ENCODE measurements around the gene NGDN. TPM values are rescaled to one million over a fixed set of nuclear protein-coding genes. Genes with fewer than 3 reads are reported as not detected.

The NGDN gene
- total RNA-seq, 1 experiment from 2014 or later = 26.9 TPM

DNA sequence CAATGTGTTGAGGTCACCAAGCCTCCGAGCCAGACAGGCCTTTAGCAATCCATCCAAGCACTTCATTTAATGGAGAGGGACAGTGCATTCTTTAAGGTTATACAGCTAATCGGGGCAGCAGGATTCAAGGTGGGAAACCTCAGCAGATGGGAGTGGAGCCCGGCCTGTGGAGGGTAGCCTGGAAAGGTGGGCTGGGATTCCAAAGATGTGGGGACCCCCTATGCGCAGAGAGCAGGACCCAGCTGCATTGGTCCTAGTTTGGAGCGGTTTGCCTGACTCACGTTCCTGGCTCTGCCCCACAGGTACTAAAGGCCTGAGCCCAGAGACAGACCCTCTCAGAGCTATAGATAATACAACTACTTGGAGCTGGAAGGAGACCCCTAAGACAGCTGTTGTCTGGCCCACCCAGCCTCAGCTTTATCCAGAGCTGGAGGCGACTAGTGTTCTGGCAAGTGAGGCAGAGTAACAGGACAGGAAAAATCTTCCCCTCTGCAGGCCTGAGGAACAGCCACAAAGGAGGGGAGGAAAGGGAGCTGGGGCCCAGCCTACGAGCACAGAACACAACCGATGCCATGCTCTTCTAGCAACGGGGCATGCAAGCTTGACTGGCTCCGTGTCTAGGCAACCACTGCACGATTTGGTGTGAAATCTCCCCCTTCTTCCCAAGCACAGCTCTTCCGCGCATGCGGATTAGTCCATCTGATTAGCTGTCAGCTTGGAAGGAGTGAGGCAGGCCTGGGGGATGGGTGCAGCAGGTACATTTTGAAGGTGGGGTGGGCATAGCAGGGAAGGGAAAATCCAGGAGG lies 33.0 kb upstream of the NGDN start:
- DNase-seq = no peak
- no peaks in the 10 kb centered on the region for H3K36me3 ChIP-seq
- H3K27me3 ChIP-seq = no peaks in the 10 kb centered on the region
- no peaks in the 10 kb centered on the region for H3K9me3 ChIP-seq
- H3K4me3 ChIP-seq = no peak overlapping the region

DNA sequence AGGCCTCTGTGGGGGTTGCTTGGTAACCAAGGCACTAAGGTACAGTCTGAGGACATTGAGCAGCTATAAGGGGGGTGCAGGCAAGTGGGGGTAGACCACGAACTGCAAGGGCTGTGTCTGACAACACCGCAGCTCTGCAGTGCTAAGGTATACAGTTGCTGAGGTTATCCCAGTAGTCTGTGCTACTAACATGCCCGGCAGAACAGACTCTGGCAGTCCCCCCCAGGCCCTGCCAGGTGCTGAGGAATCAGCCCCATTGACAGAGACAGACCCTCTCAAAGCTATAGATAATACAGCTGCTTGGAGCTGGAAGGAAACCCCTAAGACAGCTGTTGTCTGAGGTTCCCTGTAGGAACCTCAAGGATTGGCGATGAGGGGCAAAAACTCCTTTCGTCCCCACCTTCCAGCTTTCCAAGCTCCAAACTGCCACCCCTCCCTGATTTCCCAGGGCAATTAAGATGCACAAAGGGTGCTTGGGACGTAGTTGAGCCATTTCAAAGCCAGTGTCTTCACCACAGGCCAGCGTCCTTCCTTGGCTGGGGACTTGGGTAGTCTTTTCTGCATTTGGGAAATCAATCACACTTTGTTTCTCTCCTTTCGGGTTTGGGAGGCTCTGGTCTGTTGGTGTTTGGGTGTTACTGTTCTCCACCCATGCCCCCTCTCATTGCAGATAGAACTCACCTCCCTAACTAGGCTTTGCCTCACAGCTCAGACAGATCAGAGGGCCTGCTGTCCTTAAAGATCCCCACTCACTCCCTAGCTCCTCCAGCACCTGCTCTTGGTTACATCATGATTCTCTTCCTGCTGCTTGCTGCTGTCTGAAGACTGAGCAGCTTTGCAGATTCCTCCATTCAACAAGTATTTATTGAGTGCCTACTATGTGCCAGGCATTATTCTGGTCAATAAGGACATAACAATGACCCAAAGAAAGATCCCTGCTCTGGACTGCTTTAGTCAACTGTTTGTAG lies 32.1 kb upstream of the NGDN start:
- Histone ChIP-seq H3K9me3 (no peaks in the 10 kb centered on the region), H3K27me3 (no peaks in the 10 kb centered on the region), H3K4me3 (no peak overlapping the region), H3K36me3 (no peaks in the 10 kb centered on the region)
- DNase-seq = no peak

- no peak overlapping the region for H3K4me3 ChIP-seq
- no peaks in the 10 kb centered on the region for H3K9me3 ChIP-seq
- H3K27me3 ChIP-seq = no peaks in the 10 kb centered on the region
- no peaks in the 10 kb centered on the region for H3K36me3 ChIP-seq
- no peak for DNase-seq
Measured at GRCh38 chr14:23438101-23438971, 31.2 kb upstream of the NGDN start.

- Histone ChIP-seq H3K4me3 (no peak overlapping the region), H3K36me3 (no peaks in the 10 kb centered on the region), H3K9me3 (no peaks in the 10 kb centered on the region), H3K27me3 (no peaks in the 10 kb centered on the region)
- no peak for DNase-seq
Measured at GRCh38 chr14:23439107-23439835, 30.2 kb upstream of the NGDN start.

GRCh38 chr14:23441076-23441475 lies 28.4 kb upstream of the NGDN start:
- Histone ChIP-seq H3K27me3 (no peaks in the 10 kb centered on the region), H3K9me3 (no peaks in the 10 kb centered on the region), H3K36me3 (no peaks in the 10 kb centered on the region), H3K4me3 (no peak overlapping the region)
- DNase-seq = peak; percentile 20

- DNase-seq = no peak
- H3K4me3 ChIP-seq = no peak overlapping the region
- H3K36me3 ChIP-seq = no peaks in the 10 kb centered on the region
- H3K27me3 ChIP-seq = no peaks in the 10 kb centered on the region
- no peaks in the 10 kb centered on the region for H3K9me3 ChIP-seq
Measured at GRCh38 chr14:23442721-23443356, 26.7 kb upstream of the NGDN start.

DNA sequence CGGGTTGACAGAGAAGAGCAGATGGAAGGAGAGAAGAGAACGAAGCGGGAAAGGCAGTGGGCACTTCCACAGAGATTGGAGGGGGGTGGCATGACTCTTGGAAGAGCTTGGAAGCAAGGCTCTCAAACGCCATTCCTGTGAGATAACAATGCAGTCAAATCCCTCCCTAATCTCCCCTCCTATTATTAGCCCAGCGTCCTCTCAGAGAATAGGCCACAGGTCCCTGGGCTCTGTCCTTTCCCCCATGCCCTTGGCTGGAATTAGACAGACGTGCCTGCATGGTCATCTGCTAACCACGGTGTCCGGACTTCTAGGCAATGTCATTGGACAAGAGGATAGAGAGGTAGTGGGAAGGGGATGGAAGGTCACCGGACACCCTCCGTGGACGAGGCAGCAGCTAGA lies 26.1 kb upstream of the NGDN start:
- H3K36me3 ChIP-seq = no peaks in the 10 kb centered on the region
- no peak overlapping the region for H3K4me3 ChIP-seq
- no peak for DNase-seq
- no peaks in the 10 kb centered on the region for H3K9me3 ChIP-seq
- H3K27me3 ChIP-seq = no peaks in the 10 kb centered on the region

- Histone ChIP-seq H3K9me3 (no peaks in the 10 kb centered on the region), H3K36me3 (no peaks in the 10 kb centered on the region), H3K27me3 (no peaks in the 10 kb centered on the region), H3K4me3 (no peak overlapping the region)
- DNase-seq = no peak
Measured at GRCh38 chr14:23443881-23444280, 25.6 kb upstream of the NGDN start.

DNA sequence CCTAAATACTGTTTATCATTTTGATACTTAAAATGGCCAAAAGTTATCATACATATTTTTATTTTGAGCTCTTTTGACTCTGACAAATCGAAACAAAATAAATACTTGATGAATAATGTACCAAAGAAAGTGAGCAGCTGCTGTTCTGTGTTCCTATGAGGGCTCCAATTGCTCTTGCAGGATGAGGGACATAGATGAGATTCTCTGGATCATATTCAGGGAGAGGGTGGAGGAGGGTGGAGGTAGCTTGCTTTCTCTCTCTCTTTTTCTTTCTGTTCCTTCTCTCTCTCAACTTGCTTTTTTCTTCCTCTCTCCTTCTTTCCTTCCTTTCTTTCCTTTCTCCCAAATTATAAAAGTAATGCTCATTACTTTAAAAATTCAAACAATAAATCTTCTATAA lies 25.2 kb upstream of the NGDN start:
- H3K9me3 ChIP-seq = no peaks in the 10 kb centered on the region
- H3K36me3 ChIP-seq = no peaks in the 10 kb centered on the region
- no peak for DNase-seq
- no peak overlapping the region for H3K4me3 ChIP-seq
- no peaks in the 10 kb centered on the region for H3K27me3 ChIP-seq

GRCh38 chr14:23445773-23446172 lies 23.7 kb upstream of the NGDN start:
- Histone ChIP-seq H3K9me3 (no peaks in the 10 kb centered on the region), H3K4me3 (no peak overlapping the region), H3K36me3 (no peaks in the 10 kb centered on the region), H3K27me3 (no peaks in the 10 kb centered on the region)
- no peak for DNase-seq

- no peak for DNase-seq
- no peaks in the 10 kb centered on the region; the same call in 1 of the 2 replicates for H3K27me3 ChIP-seq
- no peaks in the 10 kb centered on the region for H3K36me3 ChIP-seq
- H3K4me3 ChIP-seq = no peak overlapping the region
- H3K9me3 ChIP-seq = no peaks in the 10 kb centered on the region
Measured at GRCh38 chr14:23446291-23446851, 23.1 kb upstream of the NGDN start.

GRCh38 chr14:23447361-23448350 lies 21.8 kb upstream of the NGDN start:
- Histone ChIP-seq H3K36me3 (no peaks in the 10 kb centered on the region), H3K27me3 (no peaks in the 10 kb centered on the region; the same call in 1 of the 2 replicates), H3K9me3 (no peaks in the 10 kb centered on the region), H3K4me3 (no peak overlapping the region)
- no peak for DNase-seq

DNA sequence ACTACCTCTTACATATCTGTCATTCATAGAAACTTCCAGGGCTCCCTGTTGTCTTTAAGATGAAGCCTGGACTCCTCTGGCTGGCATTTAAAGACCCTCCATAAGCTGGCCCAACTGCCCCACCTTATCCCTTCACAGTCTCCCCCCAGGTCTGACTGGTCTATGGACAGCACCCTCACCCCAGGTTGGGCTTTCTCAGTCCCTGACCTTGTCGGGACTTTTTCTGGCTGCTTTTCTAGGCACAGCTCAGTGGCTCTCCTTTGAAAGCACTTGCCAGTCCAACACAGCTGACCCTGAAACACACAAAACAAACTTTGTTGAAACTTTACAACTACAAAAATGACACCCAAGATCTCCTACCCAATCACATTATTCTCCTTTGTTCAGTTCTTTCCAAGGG lies 20.2 kb upstream of the NGDN start:
- H3K4me3 ChIP-seq = no peak overlapping the region
- no peaks in the 10 kb centered on the region for H3K36me3 ChIP-seq
- no peak for DNase-seq
- no peaks in the 10 kb centered on the region for H3K9me3 ChIP-seq
- H3K27me3 ChIP-seq = no peaks in the 10 kb centered on the region; the same call in 1 of the 2 replicates

DNA sequence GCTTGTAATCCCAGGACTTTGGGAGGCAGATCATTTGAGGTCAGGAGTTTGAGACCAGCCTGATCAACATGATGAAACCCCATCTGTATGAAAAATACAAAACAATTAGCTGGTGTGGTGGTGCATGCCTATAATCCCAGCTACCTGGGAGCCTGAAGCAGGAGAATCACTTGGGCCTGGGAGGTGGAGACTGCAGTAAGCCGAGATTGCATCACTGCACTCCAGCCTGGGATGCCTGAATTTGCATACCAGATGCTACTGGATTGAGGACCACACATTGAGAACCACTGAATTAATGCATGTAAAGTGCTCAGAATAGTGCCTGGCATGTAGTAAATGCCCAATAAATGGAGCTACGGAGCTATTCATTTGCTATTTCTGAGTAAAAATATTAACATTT lies 19.1 kb upstream of the NGDN start:
- Histone ChIP-seq H3K4me3 (no peak overlapping the region), H3K36me3 (no peaks in the 10 kb centered on the region), H3K9me3 (no peaks in the 10 kb centered on the region), H3K27me3 (no peaks in the 10 kb centered on the region; the same call in 1 of the 2 replicates)
- no peak for DNase-seq
